NCI-H446 (cell line): ENCODE data around the gene NELFB.

Experiments
- DNase-seq, 2 experiments: peaks; one replicate each; lab custom pipeline; 2025; lab: John Stamatoyannopoulos, UW

Gene NELFB

DNA sequence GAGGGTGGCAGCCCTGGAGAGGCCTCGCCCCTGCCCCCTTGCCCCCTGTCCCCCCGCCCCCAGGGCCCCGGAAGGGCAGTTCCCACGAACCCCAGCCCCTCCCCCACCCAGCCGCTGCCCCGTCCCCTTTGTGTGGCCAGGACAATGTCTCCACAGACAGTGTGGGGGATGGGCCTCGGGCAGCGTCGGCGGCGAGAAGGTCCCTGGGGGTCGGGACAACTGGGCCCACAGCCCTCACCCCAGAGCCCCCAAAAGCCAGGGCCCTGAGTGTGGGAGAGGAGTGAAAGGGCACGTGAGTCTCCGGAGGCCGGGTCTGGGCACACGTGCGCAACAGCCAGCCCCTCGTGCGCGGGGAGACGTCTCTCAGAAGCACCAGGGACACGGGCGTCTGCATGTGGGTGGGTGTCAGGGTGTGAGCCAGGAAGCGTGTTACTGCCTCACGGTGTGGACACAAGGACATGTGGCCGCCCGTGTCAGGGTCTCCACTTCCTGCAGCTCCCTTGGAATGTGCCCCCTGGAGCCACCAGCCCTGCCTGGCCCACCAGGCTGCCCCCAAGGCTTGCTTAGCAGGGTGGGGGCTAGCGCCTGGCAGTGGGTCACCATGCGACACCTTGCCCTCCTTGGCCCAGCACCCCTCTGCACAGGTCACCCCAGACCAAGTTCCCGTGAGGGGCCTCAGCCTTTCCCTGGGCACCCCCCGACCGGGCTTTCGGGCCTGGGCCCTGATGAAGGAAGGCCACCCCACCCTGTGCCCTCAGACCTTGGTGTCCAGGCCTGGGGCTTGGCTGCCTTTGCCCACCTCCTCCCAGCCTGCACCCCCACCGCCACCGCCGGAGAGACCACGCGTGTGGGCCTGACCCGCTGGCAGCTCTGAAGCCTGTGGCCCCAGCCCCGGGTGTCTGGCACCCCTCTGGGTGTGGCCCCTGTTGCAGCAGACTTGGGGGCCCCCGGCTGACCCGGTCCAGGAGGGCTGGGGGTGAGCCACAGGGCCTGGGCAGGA, 59.7 kb downstream of the NELFB start:
- DNase-seq, result no peak

DNA sequence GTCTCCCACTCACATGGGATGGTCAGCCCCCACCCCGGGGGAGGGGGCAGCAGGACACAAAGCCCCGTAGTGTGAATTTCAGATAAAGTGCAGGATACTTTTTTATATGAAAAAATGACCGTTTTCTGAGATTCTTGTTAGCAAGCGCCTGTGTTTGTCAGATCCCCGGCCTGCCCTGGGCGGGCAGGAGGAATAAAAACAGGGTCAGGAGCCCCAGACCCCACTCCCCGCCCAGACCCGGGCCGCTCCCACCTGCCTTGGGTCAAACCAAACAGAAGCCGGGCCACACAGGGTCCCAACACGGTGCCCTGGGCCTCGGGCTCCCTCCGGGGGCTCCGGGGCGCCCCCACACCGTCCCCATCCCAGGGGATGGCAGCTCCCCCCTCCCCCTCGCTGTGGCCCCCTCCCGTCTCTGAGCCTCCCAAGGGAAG, 60.5 kb downstream of the NELFB start:
- DNase-seq, result no peak

DNA sequence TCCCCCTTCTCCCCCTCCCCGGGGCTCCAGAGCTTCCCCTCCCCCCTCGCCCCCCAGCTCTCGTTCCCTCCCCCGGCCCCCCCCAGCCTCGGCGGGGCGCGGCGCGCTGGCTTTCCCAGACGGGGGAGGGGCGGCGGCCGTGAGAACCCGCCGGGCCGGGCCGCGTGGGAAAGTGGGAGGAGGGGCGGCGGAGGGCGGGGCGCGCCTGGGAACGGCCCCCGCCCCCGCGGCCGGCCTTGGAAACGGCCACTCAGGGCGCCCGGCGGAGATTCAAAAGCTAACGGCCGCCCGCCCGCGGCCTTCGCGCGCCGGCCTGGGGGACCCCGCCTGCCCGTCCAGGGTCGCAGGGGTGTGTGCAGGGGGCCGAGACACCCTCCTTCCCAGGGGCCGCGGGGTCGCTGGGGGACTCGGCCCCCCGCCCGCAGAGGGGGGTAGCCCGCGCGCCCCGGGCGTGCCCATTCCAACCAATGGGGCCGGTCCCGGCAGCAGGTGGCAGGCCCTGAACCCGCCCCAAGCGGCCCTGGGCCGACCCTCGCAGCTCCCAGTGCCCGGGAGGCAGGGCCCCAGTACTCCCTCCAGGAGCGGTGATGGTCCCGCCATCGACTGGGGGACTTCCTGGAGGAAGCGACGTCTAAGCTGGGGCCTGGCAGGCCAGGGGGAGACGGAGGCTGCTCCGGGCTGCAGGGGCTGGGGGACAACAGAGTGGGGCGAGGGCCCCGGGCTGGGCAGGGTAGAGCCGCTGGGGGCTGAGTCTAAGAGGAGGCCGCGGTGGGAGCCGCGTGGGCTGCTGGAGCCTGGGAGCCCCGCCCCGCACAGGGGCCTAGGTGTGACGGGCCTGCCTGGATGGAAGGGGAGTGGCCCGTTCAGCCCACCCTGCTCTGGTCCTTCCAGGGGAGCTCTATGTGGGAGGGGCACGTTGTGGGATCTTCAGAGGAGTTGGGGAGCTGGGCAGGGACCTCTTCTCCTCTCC, 61.2 kb downstream of the NELFB start:
- DNase-seq, result no peak

DNA sequence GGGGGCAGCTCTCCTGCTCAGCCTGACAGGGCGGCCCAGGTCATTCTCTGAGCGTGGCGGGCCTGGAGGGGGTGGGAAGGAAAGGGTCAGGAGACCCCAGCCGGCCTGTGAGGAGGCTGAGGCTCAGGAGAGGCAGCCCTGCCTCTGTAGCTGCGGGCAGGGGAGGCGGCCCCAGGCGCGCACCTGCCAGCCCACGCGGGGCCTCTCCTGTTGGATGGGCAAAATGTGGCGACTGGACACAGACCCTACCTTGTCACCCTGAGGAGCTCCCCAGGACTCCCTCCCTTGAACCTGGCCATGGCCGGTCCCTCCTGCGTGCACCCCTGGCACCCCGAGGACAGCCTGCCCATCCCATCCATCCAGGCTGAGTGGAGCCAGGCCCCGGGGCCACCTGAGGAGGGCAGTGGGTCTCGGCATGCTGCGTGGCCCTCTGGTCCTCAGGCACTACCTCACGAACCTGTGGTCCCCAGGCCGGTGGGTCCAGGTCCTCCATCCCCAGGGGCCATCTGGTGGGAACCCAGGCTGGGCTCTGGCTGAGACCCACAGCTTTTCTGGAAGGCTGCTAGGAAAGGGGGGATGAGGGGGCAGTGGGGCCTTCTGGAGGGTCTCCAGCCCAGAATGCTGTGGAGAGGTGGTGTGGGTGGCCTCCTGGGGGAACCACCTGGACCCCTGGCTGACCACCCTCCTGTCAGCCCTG, 62.0 kb downstream of the NELFB start:
- DNase-seq, result no peak

DNA sequence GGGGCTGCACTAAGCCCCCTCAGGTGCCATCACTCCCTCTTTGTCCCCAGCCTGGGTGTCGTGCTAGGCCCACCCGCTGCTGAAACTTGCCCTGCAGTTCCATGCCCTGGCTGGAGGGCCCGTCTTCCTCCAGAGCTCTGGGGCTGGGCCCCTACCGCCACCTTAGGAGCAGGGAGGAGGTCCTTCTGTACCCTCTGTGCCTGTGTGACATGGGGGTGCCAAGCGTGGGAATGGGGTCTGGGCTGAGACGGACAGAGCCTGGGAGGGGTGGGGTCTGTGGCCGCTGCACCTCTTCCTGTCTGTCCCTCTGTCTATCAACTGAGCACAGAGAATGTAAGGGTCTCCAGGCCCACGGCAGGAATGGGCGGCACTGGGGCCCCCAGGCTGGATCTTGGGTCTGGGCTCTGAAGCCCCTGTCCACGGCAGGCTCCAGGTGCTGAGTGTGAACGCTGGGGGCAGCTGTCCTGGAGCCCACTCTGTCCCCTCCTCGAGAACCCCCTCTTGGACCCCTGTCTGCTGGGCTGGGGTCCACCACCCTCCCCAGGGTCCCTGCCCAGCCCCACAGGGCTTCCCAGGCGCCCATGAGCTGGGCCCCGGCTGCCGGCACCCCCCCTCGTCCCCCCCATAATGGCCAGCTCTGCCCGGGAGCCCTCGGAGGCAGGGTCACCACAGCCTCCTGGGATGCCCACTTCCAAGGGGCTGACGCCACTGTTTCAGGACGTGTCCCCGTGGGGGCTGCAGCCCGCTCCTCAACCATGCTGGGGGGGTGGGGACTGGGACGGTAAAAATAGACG, 62.8 kb downstream of the NELFB start:
- DNase-seq, result no peak

DNA sequence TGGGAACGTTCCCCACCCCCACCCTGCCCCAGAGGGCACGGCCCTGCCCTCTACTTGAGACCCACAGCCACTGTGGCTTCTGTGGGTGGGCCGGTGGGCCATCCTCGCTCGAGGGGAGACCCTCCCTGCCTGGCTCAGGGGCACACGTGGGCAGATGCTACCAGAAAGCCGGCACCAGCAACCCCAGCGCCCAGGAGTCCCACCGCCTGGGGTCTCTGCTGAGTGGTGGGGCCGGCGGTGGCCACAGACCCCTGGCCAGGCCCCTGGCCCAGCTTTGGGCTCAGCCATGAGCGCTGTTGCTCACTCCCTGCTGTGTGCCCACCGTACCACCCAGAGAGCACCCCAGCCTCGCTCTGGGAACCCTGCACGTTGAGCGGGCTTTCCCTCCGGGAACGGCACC, 63.5 kb downstream of the NELFB start:
- no peak for DNase-seq

DNA sequence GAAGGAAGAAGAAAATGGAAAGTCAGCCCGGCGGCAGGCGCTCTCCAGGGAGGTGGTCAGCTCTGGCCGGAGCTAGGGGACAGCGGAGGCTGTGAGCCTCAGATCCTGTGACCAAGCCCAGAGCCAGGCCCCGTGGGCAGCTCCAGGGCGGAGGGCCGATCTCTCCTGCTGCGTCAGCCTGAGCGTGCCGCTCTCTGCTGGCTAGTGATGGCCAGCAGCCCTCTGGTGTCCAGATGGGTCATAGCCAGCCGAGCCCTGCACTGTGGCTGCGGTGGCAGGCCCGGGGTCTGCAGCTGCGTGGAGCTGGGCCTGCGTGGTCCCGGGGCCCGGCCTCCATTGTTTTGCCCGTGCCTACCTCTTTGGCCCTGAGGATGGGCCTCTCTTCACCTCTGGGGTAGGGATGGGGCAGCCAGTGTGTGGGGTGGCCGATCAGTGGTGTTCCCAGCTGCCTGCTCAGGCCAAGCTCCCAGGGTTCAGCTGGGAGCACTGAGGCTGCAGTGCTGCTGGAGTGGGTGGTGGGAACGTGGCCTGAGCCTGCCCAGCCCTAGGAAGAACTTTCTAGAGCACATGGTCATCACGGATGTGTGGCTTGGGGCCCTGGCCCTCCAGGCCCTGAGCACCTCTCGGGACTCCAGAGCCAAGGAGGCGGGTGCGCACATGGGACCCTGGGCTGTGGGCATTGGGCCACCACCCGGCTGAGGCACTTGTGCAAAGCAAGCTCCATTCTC, 64.0 kb downstream of the NELFB start:
- no peak for DNase-seq

DNA sequence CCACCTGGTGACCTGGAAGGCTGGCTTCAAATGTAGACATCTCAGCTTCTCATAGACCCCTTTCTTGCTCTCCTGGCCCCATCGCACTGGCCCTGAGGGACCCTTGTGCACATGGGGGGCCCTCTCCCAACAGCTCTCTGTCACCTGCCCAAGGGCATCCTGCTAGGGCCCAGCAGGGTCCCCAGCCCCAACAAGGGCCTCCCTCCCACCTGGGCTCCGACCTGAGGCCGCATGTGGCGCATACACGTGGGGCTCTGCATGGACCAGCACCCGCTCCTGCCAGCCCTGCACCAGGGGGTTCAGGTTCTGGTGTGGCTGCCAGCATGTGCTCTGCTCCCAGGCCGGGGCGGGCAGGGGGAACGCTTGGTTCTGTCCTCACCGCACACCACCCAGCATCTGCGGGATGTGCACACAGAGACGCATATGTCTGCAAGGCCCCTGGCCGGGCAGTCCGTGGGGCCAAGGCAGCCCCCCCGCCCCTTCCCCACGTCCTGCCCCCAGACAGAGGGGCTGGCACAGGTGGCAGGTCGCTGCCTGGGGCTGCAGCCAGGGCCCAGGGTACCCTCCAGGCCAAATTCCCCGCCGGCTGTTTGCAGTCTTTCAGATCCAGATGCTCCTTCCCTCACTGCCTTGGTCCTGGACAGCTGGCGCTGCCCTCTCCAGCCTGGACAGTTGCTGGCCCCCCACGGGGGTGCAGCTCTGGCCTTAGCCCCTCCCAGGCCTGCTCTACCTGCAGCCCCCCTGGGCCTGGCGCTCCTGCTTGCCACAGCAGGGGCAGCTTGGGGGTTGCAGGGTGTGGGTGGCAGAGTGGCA, 64.8 kb downstream of the NELFB start:
- no peak for DNase-seq

DNA sequence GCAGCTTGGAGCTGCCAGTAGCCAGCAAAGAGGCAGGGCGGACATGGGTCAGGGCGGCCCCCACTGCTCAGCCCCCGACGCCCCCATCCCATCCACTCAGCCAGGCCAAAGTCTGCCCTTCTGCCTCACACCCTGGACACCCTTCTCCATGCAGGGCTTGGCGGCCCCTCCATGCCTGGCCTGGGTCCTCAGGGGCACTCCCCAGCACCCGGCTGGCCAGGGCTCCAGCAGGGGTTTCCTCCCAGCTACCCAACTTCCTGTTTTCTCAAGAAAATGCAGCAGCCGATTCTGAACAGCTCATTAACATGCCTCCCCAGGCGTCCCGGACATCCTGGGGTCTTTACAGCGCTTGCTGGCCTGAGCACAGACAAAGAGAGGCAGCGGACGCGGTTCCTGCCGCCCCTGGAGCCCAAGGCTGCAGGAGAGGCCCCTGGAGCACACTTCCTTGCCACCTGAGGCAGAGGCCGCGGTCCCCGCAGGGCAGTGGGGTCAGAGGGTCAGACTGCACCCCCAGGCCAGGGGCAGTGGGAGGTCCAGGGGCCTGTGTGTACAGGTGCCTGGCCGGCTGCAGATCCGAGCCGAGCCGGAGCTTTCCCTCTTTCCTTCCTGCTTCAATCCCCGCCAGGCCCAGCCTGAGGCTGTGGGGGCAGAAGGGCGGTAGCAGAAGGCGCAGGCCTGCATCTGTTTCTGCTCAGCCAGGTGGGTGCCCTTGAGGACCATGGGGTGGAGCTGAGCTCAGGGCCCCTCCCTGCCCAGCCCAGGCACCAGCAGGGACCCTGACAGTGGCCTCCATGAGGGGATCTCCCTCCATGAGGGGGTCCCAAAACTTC, 65.6 kb downstream of the NELFB start:
- DNase-seq, result no peak

DNA sequence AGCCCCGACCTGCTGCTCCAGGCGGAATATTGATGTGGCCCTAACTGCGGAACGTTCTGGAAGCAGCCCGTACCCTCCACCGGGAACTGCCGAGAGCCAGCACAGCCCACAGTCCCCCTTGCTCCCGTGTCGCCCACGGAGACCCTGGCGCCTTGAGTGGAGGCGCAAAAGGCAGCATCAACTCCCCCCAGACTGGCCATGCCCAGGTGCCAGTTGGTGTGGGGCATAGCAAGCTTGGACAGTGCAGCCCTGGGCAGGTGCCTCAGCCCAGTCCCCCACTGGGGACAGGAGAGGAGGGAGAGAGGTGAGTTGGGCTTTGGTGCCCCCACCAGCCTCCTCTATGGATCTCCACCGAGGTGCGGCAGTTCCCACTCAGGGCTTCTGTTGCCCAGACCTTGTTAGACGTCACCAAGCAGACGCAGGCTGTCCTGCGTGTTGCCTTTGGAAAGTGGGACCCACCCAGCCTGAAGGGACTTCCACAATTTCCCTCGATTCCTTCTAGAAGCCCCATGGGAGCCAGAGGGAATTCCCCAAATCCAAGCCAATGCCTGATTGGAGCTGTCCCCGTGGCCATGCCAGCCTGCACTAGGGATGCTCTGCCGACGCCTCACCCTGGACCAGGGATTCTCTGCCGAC, 66.7 kb downstream of the NELFB start:
- DNase-seq, result no peak
